Right renal cortex interstitium (tissue), 3 donors: ENCODE data around the gene SH2D1A. TPM values are rescaled to one million over a fixed set of nuclear protein-coding genes. Genes with fewer than 3 reads are reported as not detected.
"Not testable (repeated sequence)": the region's sequence is repeated elsewhere in the genome, so short reads cannot be mapped to it uniquely, and the experiment has no call there.

Source experiments
- DNase-seq, 3 donors: peaks; one replicate each; pipeline ENCODE4 v3.0.0-alpha.2; 2013; ENCODE audit warnings: low read depth in 3 of 3, low spot score in 2 of 3
- polyA plus RNA-seq, 3 donors: library from polyadenylated mRNA; unstranded; fragments of 120-200 nt; gene quantifications; one replicate each; pipeline ENCODE4 v1.2.1, GENCODE V29; 2013; ENCODE audit not compliant: insufficient read length in 3 of 3

The SH2D1A gene
- polyA plus RNA-seq, 3 donors: 0.13 to 0.39 (median 0.24) TPM

DNA sequence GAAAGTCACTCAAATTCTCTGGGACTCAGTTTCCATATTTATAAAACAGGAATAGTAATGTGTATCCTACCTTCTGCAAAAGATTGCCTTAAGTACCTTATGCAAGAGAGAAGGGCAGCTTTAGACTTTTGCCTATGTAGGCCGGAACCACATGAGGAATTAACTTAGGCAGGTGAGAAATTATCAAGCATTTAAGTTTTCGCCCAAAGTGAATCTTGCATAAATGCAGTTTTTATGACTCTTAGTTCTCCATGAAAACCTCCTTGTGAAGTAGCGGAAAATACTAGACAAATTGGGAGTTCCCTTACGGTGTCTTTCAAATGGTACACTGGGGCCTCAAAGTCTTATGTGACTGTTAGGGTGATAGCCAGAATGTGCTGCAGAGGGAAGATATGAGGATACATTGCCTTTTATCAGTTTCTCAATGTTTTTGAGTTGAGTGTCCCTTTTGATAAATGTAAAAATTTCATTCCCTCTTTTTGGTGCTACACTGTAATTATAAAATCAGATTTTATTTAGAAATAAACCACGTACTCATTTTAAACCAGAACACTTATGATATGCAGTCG lies 2.6 kb downstream of the SH2D1A start:
- no peak for DNase-seq

DNA sequence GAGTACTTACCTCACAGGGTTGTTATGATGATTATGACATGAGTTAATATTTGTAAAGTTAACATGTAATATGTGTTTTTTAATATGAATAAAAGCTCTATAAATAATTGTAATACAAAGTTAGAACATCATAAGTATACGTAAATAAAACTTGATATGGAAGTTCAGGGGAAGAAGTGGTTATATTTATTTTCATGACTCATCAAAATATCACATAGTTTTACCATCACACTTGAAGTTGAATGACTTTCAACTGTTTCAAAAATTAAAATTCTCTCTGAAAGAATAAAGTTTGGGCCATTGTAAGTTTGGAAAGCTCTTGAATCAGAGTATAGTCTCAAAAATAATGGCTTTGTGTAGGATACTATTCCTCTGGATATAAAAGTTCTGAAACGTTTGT lies 8.3 kb downstream of the SH2D1A start:
- no peak for DNase-seq

DNA sequence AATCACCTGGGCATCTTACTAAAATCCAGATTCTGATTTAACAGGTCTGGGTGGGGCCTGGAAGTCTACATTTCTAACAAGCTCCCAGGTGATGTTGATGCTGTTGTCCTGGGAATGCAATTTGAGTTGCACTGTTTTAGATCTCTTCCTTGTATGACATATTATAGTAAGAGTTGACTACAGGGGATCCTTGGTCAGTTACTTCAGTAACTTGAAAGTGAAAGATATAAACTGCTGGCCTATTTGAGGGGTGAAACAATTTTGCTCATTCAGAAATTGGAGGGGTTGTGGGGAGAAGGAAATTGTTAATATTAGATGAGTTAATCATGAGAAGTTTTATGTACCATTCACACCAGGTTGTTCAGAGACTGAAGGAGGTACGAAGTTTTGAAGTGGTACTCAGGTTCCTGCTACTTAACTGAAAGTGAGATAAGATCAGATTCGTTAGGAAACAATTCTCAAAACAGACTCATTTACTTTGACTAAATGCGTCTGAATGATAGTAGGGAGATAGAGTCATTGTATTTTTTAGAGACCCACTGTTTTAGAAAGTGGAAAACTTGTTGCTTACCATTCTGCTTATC lies 12.5 kb downstream of the SH2D1A start:
- no peak for DNase-seq

DNA sequence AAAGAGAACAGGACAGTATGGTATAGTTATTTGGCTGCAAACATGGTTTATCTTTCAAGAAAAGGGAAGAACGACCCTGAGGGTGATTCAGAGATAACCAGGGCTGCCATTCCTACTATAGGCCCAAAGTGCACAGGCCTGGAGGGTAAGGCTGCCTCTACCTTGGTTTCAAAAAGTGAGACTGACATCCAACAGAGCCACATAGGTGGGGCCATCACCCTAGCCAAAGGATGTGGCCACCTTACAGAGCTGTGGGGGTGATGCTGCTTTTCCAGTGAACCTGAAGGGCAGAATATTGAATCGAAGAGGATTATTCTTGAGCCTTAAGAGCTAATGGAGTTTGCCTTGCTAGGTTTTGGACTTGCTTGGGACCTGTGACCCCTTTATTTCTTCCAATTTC lies 15.7 kb downstream of the SH2D1A start:
- no peak for DNase-seq

DNA sequence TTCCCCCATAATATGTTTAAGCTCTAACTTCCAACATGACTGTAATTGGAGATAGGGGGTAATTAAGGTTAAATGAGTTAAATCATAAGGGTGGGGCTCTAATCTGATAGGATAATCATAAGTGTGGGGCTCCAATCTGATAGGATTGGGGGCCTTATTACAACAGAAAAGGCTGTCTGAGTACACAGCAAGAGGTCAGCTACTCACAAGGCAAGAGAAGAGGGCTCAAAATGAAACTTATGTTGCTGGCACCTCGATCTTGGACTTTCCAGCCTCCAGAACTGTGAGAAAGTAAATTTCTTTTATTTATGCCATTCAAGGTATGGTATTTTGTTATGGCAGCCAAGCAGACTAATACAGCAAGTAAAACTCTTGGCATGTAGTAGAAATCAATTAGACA lies 16.4 kb downstream of the SH2D1A start:
- DNase-seq: no peak

DNA sequence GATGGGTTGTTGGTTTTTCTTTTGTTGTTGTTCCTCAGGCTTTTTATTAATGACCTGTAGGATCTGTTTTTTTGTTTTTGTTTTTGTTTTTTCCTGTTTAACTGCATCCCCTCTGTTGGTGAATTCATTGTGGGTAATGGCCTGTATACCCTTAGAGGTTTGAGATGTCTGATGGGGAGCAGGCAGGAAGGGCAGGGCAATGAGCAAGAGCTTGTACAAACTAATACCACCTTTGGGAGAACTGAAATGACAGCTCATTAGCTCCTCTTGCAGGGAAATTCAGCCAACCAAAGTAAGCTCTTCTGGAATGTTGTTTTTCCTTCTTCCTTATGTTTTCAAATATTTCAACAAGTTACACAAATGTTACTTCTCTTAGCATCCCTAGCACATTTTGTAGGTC lies 23.4 kb downstream of the SH2D1A start:
- DNase-seq: no peak

DNA sequence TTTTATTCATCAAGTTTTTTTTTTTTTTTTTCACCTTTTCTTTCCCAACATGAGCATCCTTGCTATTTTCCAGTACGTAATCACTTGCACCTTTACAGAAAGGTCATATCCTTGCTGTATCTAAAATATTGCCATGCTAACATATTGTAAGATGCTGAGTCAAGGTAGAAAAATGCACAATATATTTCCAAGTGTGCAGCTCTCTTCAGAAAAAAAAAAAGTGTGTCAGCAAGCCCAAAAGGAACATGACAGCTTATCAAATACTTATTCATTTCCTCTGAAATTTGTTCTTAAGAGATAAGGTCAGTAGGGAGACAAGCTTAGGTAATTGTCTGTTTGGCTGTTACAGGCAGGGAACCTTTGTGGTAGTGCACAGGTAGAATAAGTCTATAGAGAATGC lies 27.0 kb downstream of the SH2D1A start:
- no peak for DNase-seq

DNA sequence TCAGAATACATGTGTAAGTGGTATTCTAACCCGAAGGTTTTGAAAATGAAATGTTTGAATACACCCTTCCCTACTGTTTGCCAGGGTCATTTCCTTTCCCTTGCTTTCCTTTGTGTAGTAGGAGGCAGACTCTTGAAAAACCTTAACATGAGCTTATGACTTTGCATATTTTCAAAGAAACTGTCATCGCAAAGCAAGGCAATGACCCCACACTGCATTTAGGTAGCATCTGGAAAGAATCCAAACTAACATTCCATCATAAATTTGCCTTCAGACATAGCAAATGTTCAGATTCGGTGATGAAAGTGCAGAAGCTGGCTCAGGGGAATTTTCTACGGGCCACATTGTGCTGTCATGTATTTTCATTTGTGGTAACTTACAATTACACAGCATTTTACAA lies 32.3 kb downstream of the SH2D1A start:
- DNase-seq: no peak

DNA sequence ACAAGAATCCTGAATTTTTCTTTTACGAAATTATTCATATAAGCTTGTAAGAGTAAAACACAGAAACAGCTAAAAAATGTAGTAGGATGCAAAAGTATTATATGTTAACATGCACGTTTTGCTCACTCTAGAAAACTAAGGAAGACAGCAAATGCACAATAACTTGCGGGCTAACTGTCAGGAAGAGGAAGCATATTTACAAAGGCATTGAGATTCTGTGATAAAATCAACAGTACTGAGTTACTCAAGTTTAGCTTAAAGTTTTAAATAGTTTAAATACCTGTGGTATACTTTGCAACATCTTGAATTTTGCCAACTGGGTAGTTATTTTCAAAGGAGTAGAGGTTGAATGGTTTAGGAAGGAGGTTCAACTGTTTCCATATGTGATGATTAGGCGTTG lies 37.0 kb downstream of the SH2D1A start:
- DNase-seq: no peak

DNA sequence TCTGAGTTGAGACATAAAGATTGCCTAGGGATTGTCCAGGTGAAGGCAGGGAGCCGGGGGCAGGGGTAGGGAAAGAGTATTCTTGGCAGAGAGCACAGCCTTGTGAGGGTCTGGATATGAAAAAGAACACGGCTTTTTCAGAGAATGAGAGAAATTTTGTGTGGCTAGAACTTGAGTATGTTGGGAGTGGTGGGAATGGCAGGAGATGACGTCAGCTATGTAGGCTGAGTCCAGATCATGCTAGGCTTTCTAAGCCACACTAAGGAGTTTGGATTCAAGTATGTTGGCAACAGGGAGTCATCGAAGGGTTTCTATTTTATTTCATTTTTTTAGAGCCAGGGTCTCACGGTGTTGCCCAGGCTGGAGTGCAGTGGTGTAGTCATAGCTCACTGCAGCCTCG lies 40.0 kb downstream of the SH2D1A start:
- no peak for DNase-seq

DNA sequence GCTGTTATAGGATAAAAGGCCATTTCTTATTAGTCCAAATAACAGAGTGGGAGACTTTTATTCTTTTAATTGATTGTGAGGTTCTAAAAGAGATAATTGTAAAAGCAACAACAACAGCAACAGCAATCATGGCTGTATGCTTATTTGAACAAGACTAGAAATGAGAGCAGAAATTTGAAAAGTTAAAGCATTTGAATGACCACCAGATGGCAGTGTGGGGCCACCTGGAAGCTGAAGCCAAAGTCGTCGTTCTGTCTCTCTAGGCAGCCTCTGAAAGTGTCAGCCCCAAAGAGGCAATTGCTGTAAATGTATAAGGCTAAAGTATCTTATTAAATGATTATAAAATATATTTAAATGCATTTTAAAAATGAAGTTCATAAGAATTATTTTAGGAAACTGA lies 42.2 kb downstream of the SH2D1A start:
- peak in 2 of 3 donors; percentile 5 to 18 for DNase-seq

DNA sequence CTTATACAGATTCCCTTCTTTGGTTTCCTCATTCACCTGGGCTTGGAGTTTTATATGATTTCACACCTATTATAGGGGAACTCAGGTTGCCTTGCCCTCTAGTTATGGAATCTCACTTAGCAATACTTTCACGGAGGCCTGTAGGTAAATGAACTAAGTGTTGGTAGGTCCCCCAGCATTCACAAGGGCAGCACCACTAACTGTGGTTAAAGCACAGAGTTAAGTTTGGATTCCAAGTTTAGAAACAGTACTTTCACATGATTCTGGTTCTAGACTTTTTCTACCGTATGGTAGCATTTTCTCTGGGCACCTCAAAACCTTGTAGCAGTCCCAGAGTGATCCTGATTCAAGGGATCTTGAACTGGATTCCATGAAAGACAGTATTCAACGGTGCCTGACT lies 46.4 kb downstream of the SH2D1A start:
- DNase-seq: no peak

DNA sequence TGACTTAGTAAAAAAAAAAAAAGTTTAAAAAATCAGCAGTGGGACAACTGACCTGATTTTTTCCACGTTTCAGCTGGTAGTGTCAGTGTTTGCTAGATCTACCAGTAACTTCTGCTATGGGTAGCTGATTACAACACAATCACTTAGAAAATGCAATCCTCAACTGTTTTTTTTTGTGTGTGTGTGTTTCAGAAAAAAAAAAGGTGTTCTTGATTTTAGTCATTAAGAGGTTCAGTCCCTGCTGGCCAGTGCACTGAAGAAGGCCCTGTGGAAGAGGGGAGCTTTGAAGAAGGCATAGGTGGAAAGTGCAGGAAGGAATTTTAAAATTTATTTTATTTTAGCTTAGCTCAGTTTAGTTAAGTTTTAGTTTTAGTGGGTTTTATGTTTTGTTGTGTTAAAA lies 46.9 kb downstream of the SH2D1A start:
- DNase-seq: no peak

DNA sequence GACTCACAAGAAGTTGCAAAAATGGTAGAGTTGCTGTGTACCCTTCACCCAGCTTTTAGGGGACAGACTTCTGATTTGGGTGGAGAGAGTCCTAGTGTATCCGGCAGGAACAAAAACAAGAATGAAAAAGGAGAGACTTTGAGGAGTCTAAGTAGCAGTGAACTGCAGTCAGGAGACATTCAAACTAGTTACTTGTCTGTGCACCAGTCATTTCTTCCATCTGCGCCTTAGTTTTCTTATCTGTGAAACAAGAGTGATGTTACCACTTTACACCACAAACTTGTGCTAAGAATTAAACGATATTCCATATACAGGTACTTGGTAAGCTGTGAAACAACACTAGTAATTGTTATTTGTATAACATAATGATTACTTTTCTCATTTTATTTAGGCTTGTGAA lies 47.3 kb downstream of the SH2D1A start:
- no peak for DNase-seq

DNA sequence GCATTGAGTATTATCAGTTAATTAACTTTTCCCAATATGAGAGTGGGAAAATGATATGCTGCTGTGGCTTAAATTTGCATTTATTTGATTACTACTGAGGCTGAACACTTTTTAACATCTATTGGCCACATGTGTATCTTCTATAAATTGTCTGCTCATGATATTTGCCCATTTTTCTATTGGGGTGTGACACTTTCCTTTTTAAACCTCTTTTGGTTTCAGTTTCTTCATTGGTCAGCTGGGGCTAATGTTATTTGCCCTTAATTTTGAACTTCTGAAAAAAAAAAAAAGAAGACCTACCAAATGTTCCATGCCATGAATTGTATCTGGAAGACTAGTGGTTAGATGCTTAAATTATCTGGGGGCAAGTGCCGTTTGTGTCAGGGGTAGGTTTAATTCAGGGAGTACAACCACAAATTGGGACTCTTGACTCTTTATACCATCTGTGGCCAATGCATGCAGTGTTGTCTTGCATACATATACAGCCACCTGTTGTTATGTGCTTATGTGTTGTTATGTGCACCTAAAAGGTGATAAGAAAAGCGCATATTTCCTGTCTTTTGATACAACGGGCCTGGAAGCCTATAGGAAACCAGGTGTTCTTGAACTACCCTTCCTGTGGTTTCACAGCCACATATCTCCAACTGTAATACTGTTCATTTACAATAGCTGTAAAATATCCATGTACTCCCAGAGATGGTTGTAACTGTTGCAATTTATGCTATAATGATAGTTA lies 49.0 kb downstream of the SH2D1A start:
- no peak for DNase-seq

DNA sequence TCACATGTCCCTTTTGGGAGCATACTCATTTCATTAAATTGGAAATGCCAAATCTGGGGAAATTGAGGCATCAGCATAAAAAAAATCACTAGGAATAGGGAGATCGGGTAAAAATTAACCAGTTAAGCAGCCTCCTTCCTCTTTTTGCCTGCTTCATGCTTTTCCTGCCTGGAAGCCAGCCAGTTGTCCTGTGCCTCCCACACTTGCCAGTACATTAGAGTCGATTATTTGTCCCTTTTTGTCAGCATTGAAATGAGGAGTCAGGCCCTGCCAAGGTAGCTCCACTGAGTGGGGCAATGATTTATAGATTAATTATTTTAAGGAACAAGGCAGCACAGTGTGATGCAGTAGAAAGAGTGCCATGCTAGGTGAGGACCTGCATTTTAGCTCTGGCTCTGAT lies 55.3 kb downstream of the SH2D1A start:
- no peak for DNase-seq

DNA sequence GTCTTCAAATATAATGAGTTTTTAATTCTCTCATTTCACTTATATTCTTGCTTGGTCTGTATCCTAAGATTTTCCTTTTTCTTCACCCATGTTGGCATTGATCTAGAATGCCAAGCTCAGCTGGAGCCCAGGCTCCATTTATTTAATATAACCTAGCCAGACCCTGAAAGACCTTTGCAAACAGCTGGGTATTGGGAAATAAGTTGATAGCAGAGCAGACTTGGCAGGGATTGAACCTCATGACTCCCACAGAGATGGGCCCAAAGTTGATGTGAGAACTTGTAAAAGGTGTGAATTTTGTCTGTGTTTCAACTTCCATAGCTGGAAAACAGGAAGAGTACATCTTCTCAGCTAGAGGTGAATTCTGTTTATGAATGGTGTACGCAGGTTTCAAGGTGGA lies 59.5 kb downstream of the SH2D1A start:
- DNase-seq: no peak

DNA sequence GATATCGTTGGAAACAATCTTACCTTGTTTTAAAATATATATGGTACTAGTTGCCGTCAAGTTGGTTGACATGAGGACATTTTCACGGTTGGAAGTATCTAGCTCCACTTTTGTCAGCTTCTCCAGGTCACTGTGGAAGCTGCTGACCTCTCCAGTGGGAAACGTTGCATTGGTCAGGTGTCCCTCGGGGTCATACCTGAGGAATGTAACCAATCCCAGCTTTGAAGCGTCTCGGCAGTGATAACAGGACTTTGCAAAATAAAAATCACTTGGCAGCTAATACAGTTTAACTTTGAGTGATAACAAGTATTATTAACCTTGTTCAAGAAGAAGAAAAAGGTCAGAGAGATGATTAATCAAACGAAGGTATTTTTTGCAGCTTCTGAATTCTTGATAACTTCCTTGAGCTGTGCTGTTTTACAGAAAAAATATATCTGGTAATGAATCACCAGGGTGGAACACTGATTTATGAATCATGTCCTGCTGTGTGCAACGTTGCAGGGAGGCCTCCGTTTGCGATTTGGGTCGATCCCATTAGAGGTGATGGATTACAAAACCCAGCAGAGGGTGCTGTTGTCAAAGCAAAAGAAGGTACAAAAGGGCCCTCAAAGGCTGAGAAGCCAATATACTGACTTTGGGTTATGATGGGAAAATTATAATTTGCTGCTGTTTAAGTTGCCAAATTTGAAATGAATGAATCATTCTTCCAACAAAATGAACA lies 60.1 kb downstream of the SH2D1A start:
- DNase-seq: peak in 2 of 3 donors; percentile 5 to 23

DNA sequence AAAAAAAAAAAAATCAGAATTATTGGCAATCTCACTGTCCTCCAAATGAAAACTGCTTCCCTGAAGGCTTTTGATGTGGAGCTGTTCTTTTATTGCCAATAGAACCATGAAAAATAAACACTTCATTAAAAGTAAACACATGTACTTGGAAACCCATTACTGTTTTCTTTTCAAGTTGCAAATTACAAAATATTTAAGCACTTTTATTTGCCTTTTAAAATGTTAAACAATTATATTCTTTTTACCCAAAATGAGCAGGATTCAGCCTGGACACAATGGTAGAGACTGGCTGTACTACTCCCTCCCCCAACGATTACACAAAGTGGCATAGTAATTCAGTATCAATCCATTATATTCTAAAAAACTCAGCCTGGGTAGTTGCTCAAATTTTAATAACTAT lies 60.9 kb downstream of the SH2D1A start:
- DNase-seq: no peak

DNA sequence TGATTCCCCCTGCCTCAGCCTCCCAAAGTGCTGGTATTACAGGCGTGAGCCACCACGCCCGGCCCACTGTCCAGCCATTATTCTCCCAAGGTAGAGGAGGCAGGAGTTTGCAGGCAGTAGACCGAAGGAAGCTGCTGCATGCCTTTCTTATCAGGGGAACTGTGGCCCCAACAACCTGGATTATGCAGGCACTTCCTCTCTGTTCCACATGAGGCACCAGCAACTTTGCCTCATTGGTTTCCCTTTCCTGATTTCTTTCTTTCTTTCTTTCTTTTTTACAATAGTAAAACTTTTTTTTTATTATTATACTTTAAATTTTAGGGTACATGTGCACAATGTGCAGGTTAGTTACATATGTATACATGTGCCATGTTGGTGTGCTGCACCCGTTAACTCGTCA lies 62.0 kb downstream of the SH2D1A start:
- not testable (repeated sequence) for DNase-seq

DNA sequence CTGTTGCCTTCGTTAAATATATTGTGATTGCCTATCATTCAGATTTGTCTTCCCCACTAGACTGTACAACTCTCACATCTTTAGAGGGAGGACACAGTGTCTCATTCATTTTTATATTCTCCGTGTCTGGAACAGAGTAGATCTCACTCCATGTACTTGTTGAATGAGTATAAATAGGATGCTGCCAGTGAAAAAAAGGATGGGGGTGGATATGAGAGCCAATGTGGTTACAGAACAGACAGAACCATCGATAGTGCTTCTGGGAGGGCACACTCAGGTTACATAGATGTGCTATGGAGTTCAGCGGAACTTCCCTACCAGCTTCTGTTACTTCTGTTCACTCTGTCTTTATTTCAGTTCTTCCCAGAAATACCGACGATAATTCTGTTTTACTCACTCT lies 66.9 kb downstream of the SH2D1A start:
- DNase-seq: no peak

DNA sequence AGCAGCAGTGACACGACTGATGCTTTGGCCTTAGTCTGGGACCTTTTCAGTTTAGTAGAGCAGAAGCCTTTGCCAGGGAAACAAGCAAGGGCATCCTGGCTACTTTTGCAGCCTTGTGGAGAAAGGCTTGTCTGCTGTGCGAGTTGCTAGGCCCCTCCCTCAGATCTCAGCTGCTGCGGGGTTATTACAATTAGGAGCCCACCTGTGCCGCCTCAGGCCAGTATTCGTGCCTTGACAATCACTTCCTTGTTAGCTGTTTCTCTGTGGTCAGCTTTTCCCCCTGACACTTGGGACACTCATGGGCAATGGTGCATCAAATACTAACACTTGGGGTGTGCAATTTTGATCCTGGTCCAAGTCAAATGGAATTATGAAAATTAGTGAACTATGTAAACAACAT lies 67.9 kb downstream of the SH2D1A start:
- DNase-seq: no peak
